HG02973 (cell line): Measurements from ENCODE around the gene OSBP2.

Experiments
- ATAC-seq: cut with Tn5 transposase; IDR thresholded peaks from one replicate; pipeline ENCODE4 v1.9.1; 2021; ENCODE audit warnings: moderate library complexity; ENCODE audit not compliant: unreplicated experiment

Gene OSBP2

GRCh38 chr22:30928401-30928800 lies 233.7 kb downstream of the OSBP2 start:
- ATAC-seq: no peak

DNA sequence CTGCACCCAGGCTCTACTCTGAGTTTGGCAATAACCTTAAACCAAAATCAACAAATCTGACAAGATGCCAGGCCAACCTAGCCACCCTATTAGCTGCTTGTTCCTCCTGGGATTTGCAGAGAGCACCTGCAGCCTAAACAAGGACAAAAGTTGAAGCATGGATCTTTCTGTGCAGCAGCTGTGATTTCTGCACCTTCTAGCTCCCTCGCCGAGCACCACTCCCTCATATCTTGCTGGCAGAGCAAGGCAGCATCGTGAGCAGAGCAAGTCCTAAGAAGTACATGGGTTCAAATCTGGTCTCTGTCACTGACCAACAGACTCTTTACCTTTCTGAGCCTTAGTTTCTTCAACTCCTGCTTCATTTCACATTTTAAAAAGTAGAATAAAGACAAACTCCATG lies 235.6 kb downstream of the OSBP2 start:
- no peak for ATAC-seq

DNA sequence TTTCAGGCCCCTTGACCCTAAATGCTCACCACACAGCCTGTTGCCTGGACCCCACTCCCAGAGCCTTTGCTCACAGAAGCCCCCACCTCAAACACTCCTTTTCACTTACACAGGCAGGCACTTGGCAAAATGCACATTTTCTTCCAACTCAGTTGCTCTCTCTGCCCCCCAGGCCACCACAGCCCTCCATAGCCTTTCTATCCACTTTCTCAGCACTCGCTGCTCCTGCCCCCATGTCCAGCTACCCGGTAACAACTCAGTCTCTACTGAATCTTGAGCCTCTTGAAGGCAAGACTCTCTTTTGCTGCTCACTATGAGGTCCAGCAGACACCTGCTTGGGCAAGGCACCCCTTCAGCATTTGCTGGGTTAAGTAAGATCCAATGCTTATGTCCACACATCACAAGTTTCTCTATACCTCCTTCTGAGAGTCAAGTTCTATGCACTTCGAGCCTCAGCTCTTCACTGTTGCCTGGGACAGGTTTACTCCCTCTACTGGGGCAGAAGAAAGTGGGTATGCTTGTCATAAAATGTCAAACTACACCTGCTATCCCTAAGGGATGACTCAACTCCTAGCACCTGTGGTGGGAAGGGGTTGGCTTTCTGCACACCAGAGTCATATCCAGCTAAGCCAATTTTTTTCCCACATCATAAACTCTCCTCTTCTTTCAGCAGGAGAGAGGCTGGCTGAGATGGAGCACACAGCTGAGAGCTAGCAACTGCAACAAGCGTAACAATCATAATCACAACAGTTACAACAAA lies 237.0 kb downstream of the OSBP2 start:
- ATAC-seq: no peak

DNA sequence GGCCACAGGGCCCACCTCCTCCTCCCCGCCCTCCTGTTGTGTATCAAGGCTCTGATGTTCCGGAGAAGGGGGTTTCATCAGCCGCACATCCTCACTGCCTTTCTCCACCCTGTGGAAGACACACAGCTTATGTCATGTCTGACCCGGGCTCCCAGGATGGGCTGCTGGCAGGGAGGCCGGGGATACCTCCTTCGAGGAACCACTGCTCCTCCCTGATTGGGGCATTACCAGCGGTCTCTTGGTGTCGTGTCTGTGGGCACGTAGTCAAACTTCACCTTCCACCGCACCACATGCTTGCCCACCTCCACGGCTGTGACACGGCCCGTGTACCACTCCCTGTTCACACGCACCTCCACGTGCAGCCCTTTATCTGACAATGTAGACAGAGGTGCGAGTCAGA lies 238.0 kb downstream of the OSBP2 start:
- no peak for ATAC-seq

GRCh38 chr22:30933457-30933856 lies 238.8 kb downstream of the OSBP2 start:
- ATAC-seq: no peak

- ATAC-seq: no peak
Measured at GRCh38 chr22:30934053-30934452, 239.4 kb downstream of the OSBP2 start.

- ATAC-seq: no peak
Measured at GRCh38 chr22:30940685-30941362, 246.2 kb downstream of the OSBP2 start.

DNA sequence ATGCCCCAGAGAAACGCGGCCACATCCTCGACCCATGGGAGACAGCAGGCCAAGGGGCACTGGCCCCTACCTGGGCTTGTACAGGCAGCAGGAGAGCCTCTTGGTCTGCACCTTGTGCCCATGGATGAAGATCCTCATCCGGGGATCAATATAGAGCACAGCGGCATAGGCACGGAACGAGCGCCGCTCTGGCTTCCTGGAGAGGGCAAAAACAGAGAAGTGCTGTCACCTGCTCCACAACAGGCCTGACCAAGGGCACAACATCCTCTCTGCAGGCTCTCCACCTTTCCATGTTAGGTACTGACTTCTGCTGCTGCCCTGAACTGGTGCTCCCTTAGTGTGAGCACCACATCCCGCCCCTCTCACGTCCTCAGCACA lies 246.7 kb downstream of the OSBP2 start:
- no peak for ATAC-seq

DNA sequence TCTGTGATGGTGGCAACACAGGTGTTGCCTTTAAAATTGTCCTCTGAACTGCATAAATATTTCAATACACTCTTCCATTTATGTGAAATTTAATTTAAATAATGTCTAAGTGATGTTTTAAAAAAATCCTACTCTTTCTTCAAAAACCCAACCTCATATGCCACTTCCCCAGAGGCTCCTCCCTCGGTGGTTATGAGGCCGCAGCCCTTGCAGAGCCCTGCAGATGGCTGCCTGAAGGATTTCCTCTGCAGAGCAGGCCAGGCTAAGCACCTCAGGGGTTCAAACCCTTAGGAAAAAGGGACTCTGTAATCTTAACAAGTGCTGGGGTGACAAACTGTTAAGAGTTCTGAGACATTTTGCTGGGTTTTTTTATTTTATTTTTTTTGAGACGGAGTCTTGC lies 248.7 kb downstream of the OSBP2 start:
- no peak for ATAC-seq

GRCh38 chr22:30944986-30945385 lies 250.3 kb downstream of the OSBP2 start:
- no peak for ATAC-seq

DNA sequence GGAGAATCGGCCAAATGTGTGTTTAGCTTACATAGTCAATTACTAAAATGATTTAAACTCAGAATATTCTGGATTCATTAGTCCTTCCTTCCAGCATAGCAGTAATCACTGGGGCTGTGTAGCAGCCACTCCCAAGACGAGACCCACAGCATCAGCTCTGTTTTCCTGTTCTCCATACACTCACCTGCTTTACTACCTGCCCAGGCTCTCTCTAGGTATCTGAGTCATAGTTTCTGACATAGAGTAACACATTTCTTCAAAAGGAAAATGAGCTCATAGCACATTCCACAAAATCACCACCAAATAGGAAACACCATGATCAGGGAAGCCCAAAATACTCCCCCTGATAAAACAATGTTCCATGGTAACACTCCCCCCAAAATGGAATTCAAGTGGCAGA lies 251.0 kb downstream of the OSBP2 start:
- ATAC-seq: no peak

DNA sequence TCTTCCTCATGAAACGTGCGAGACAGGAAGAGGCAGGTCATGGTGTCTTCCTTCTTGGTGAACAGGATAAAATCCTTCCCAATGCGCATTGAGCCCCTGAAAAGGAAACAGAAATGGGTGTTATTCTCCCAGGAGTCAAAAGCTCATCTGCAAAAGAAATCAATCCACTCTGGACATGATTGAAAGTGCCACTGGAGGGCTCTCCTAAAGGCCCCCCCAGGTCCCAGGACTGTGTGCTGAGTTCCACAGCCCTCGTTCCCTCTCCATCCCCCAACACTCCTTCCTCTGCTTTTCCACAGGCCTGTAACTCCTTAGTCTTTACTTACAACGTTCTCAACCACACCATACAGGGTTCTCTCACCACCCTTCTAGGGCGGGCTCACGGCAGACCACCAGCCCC lies 251.7 kb downstream of the OSBP2 start:
- no peak for ATAC-seq

DNA sequence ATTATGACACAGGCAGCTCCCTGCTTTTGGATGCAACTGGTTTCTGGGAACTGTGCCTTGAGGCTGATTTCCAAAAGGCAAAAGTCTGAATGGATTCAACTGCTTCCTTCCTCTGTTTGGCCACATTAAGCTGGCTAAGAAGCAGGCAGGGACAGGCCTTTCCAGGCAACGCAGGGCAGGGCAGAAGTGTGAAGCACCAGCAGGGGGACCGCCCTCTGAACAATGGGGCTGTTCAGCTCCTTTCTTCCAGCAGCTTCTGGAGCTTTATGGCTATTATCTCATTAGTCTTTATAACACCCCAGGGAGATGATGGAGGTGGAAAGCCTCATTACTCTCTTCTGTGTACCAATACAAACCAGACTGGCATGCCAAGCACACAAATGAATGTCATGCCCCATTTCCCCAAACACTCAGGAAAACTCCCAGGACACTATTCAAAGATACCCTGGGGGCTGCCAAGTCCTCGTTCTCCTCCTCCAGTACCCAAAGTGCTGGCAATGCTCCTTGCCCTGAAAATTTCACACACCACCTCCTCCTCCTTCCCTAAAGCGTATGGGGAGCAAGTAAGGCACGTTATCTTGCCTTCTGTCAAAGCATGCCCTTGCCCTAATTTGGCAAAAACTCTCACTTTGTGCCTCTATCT lies 252.6 kb downstream of the OSBP2 start:
- no peak for ATAC-seq

- ATAC-seq: no peak
Measured at GRCh38 chr22:30947816-30948454, 253.3 kb downstream of the OSBP2 start.

- ATAC-seq: no peak
Measured at GRCh38 chr22:30948930-30949342, 254.3 kb downstream of the OSBP2 start.

GRCh38 chr22:30949934-30950660 lies 255.4 kb downstream of the OSBP2 start:
- ATAC-seq: no peak

DNA sequence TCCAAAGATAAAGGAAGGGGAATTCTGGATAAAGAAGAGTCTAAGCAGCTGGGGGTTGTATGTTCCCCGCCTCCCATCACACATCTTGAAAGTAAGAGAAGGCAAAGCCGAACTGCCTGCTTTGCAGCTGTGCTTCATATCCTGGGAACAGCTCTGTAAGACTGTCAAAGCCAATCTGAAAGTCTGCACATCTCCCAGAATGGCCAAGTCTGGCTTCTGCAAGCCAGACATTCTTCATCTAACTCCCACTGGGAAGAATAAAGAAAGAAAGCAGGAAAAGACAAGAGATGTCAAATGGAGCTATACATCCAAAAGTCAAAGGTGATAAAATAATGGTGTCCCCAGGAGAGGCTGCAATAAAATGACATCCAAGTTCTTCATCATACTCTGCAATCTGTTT lies 258.5 kb downstream of the OSBP2 start:
- no peak for ATAC-seq

DNA sequence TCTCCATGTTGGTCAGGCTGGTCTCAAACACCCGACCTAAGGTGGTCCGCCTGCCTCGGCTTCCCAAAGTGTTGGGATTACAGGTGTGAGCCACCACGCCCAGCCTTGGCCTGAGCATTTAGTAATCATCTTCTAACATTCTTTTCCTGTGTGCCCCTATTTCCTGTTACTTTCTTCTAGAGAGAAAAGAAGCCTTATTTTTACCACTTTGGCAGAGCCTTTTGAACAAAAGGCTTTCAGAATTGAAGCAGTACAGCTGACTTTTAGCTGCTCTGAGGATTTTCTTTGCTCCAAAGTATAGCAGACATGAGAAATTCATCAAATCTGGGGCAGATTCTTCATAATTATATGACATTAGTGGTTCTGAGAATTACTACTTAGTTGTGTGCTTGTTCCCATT lies 260.5 kb downstream of the OSBP2 start:
- no peak for ATAC-seq
